Body of pancreas (tissue), 4 donors: ENCODE measurements around the gene GPR26.

Experiments
- CTCF ChIP-seq, 7 experiments: fragments of 450-650 bp in 4 of 7; fragments of 200-600 bp in 3 of 7; sonication (generic) in 3 of 7; IDR thresholded peaks; one replicate each; pipeline ENCODE4 v1.5.1; 2016 to 2019; ENCODE audit warnings: antibody characterized with exemption in 7 of 7
- POLR2A ChIP-seq, 3 donors: fragments of 450-650 bp; IDR thresholded peaks; one replicate each; pipeline ENCODE4 v1.6.1; 2016; ENCODE audit warnings: antibody characterized with exemption in 3 of 3, mild to moderate bottlenecking in 2 of 3

DNA sequence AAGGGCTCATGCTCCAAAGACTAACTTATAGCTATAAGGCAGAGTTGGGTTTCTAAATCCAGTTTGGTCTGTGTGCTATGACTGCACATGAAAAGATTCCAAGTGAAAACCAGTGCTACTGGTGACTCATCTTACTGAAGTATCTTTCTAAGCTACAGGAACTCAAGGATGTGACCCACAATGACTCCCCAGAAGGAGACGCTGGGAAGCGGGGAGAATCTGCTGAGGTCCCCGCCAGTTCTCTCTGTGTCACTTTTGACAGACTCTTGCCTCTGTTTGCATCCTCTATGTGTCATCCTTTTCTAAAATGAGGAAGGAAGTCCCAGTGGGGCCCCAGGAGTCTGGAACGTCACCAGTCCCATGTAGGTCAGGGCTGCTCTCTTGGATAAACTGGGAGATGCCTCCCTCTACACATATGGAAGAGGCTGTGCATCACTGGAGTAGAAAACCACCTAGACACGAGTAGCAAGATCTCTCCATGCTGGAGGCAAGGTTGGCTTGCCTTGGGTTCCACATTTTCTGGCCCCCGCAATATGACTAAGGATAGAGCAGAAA lies 28.8 kb upstream of the GPR26 start:
- TF ChIP-seq CTCF (IDR thresholded peaks at IDR 0.05) (no peak), POLR2A (IDR thresholded peaks at IDR 0.05) (no peak)
